Trophoblast cell (in vitro differentiated cells and primary cell): ENCODE measurements around the gene VILL.

Experiments
- DNase-seq, 2 donors: peaks; one replicate each; pipeline ENCODE4 v3.0.0-alpha.2; 2016
- H2AFZ ChIP-seq: 2 replicates; pipeline ENCODE4 v1.6.1; 2013; ENCODE audit warnings: low read length, moderate library complexity, mild to moderate bottlenecking; ENCODE audit not compliant: insufficient read depth, poor library complexity
- H2AK5ac ChIP-seq: 2 replicates; pipeline ENCODE4 v1.6.1; 2013; ENCODE audit warnings: mild to moderate bottlenecking, low read length
- H2BK120ac ChIP-seq: 2 replicates; pipeline ENCODE4 v1.6.1; 2013; ENCODE audit warnings: low read length, mild to moderate bottlenecking, moderate library complexity; ENCODE audit not compliant: insufficient read depth, poor library complexity
- H2BK12ac ChIP-seq: 2 replicates; pipeline ENCODE4 v1.6.1; 2013; ENCODE audit warnings: mild to moderate bottlenecking, low read length, moderate library complexity
- H2BK5ac ChIP-seq: 2 replicates; pipeline ENCODE4 v1.6.1; 2013; ENCODE audit warnings: low read length, low read depth, moderate library complexity, mild to moderate bottlenecking; ENCODE audit not compliant: poor library complexity
- H3K14ac ChIP-seq: 2 replicates; pipeline ENCODE4 v1.6.1; 2013; ENCODE audit warnings: mild to moderate bottlenecking, low read length
- H3K18ac ChIP-seq: 2 replicates; pipeline ENCODE4 v1.6.1; 2013; ENCODE audit warnings: mild to moderate bottlenecking, low read length
- H3K23ac ChIP-seq: 2 replicates; pipeline ENCODE4 v1.6.1; 2013; ENCODE audit warnings: low read length
- H3K27ac ChIP-seq: 2 replicates; pipeline ENCODE4 v1.5.1; 2013; ENCODE audit warnings: low read depth, mild to moderate bottlenecking, inconsistent platforms, low read length, moderate library complexity
- H3K27me3 ChIP-seq: 2 replicates; pipeline ENCODE4 v1.6.1; 2013; ENCODE audit warnings: inconsistent platforms, mild to moderate bottlenecking, low read length, moderate library complexity; ENCODE audit not compliant: insufficient read depth
- H3K36me3 ChIP-seq, 2 experiments: 1 replicate in 1 of 2; 2 replicates in 1 of 2; pipeline ENCODE4 v1.6.1; 2013; ENCODE audit warnings: low read length in 2 of 2, mild to moderate bottlenecking in 2 of 2, moderate library complexity in 1 of 2; ENCODE audit not compliant: insufficient read depth in 2 of 2, control insufficient read depth in 1 of 2
- H3K4ac ChIP-seq: 2 replicates; pipeline ENCODE4 v1.6.1; 2013; ENCODE audit warnings: low read depth, mild to moderate bottlenecking, low read length, moderate library complexity
- H3K4me1 ChIP-seq, 2 experiments: 1 replicate in 1 of 2; 2 replicates in 1 of 2; pipeline ENCODE4 v1.6.1; 2013; ENCODE audit warnings: low read length in 2 of 2, mild to moderate bottlenecking in 2 of 2, moderate library complexity in 1 of 2; ENCODE audit not compliant: insufficient read depth in 2 of 2, control insufficient read depth in 1 of 2
- H3K4me2 ChIP-seq: 2 replicates; pipeline ENCODE4 v1.6.1; 2013; ENCODE audit warnings: inconsistent platforms, mild to moderate bottlenecking, low read length, moderate library complexity
- H3K4me3 ChIP-seq: 2 replicates; pipeline ENCODE4 v1.5.1; 2013; ENCODE audit warnings: mild to moderate bottlenecking, low read depth, low read length, inconsistent platforms
- H3K79me1 ChIP-seq: one replicate; pipeline ENCODE4 v1.6.1; 2013; ENCODE audit warnings: low read length
- H3K79me2 ChIP-seq: 2 replicates; pipeline ENCODE4 v1.6.1; 2013; ENCODE audit warnings: low read length, mild to moderate bottlenecking; ENCODE audit not compliant: control insufficient read depth, insufficient read depth, poor library complexity
- H3K9ac ChIP-seq: 2 replicates; pipeline ENCODE4 v1.6.1; 2013; ENCODE audit warnings: mild to moderate bottlenecking, low read length
- H3K9me3 ChIP-seq: 2 replicates; pipeline ENCODE4 v1.6.1; 2013; ENCODE audit warnings: low read depth, mild to moderate bottlenecking, control low read depth, inconsistent platforms, low read length; ENCODE audit not compliant: insufficient read depth
- H4K12ac ChIP-seq: 2 replicates; pipeline ENCODE4 v1.6.1; 2013; ENCODE audit warnings: low read depth, mild to moderate bottlenecking, low read length, moderate library complexity
- H4K8ac ChIP-seq: 2 replicates; pipeline ENCODE4 v1.6.1; 2013; ENCODE audit warnings: low read depth, mild to moderate bottlenecking, low read length, moderate library complexity
- H4K91ac ChIP-seq: one replicate; pipeline ENCODE4 v1.6.1; 2013; ENCODE audit warnings: low read depth, mild to moderate bottlenecking, low read length, moderate library complexity
- whole genome bisulfite sequencing: extraction: QIAGEN DNeasy Blood & Tissue Kit; methylation state at CpG from one replicate; pipeline ENCODE4 v1.1.7; 2013; ENCODE audit warnings: missing lambda C conversion rate; ENCODE audit not compliant: insufficient read length, insufficient coverage; ENCODE audit errors: extremely low coverage; 5-methylcytosine and 5-hydroxymethylcytosine counted together

The VILL gene

GRCh38 chr3:38021196-38021595, 30.6 kb downstream of the VILL start:
- H2BK5ac ChIP-seq = no peak overlapping the region
- no CpG with 5 or more reads among the region's 4 CpGs for WGBS
- H2BK120ac ChIP-seq = no peak overlapping the region
- no peak overlapping the region for H3K23ac ChIP-seq
- H3K4ac ChIP-seq = no peak overlapping the region
- H3K4me1 ChIP-seq = peaks cover 9 to 11% of the 10 kb centered on the region in 2 experiments
- H3K27me3 ChIP-seq = no peaks in the 10 kb centered on the region
- no peak for DNase-seq
- no peak overlapping the region for H3K4me3 ChIP-seq
- no peak overlapping the region for H3K18ac ChIP-seq
- H2AK5ac ChIP-seq = no peak overlapping the region
- H3K27ac ChIP-seq = no peak overlapping the region
- H3K9ac ChIP-seq = no peak overlapping the region
- H4K91ac ChIP-seq = no peak overlapping the region
- H3K9me3 ChIP-seq = no peaks in the 10 kb centered on the region
- H3K79me2 ChIP-seq = no peaks in the 10 kb centered on the region
- H3K36me3 ChIP-seq = peaks cover 4 to 7% of the 10 kb centered on the region in 2 experiments
- peaks cover 5% of the 10 kb centered on the region for H3K79me1 ChIP-seq
- H4K12ac ChIP-seq = no peak overlapping the region
- no peak overlapping the region for H3K14ac ChIP-seq
- H3K4me2 ChIP-seq = no peak overlapping the region
- no peak overlapping the region for H2AFZ ChIP-seq
- no peak overlapping the region for H4K8ac ChIP-seq
- H2BK12ac ChIP-seq = no peak overlapping the region

- H4K12ac ChIP-seq = no peak overlapping the region
- H3K36me3 ChIP-seq = peaks cover 0 to 3% of the 10 kb centered on the region in 2 experiments
- H2BK5ac ChIP-seq = no peak overlapping the region
- peaks cover 5% of the 10 kb centered on the region for H3K79me1 ChIP-seq
- H2BK12ac ChIP-seq = no peak overlapping the region
- H2AFZ ChIP-seq = no peak overlapping the region
- no peaks in the 10 kb centered on the region for H3K27me3 ChIP-seq
- no peak overlapping the region for H3K9ac ChIP-seq
- no peak for DNase-seq
- H4K91ac ChIP-seq = no peak overlapping the region
- H3K18ac ChIP-seq = no peak overlapping the region
- no peak overlapping the region for H3K14ac ChIP-seq
- H4K8ac ChIP-seq = no peak overlapping the region
- no peak overlapping the region for H3K23ac ChIP-seq
- no peaks in the 10 kb centered on the region for H3K79me2 ChIP-seq
- no CpG with 5 or more reads among the region's 3 CpGs for WGBS
- no peak overlapping the region for H3K4me3 ChIP-seq
- H3K27ac ChIP-seq = no peak overlapping the region
- H3K4ac ChIP-seq = no peak overlapping the region
- no peak overlapping the region for H2AK5ac ChIP-seq
- H3K9me3 ChIP-seq = no peaks in the 10 kb centered on the region
- H2BK120ac ChIP-seq = no peak overlapping the region
- peaks cover 9 to 11% of the 10 kb centered on the region in 2 experiments for H3K4me1 ChIP-seq
- H3K4me2 ChIP-seq = no peak overlapping the region
Measured at GRCh38 chr3:38022301-38022700, 31.7 kb downstream of the VILL start.

GRCh38 chr3:38022896-38023709, 32.5 kb downstream of the VILL start:
- peak in 1 of 2 donors; percentile 14 for DNase-seq
- H3K36me3 ChIP-seq = peaks cover 0 to 3% of the 10 kb centered on the region in 2 experiments
- H3K23ac ChIP-seq = no peak overlapping the region
- H3K18ac ChIP-seq = no peak overlapping the region
- no peak overlapping the region for H2BK5ac ChIP-seq
- no peak overlapping the region for H4K12ac ChIP-seq
- no peak overlapping the region for H2AFZ ChIP-seq
- H3K9ac ChIP-seq = no peak overlapping the region
- no peak overlapping the region for H2AK5ac ChIP-seq
- no peak overlapping the region for H3K27ac ChIP-seq
- peak overlapping the region; percentile 83 for H3K4me2 ChIP-seq
- H3K4me1 ChIP-seq = peaks cover 7 to 8% of the 10 kb centered on the region in 2 experiments
- H3K79me1 ChIP-seq = peaks cover 5% of the 10 kb centered on the region
- no peak overlapping the region for H4K91ac ChIP-seq
- no CpG with 5 or more reads among the region's 6 CpGs for WGBS
- no peak overlapping the region for H3K4ac ChIP-seq
- no peak overlapping the region for H3K14ac ChIP-seq
- no peaks in the 10 kb centered on the region for H3K79me2 ChIP-seq
- no peak overlapping the region for H2BK12ac ChIP-seq
- H3K9me3 ChIP-seq = no peaks in the 10 kb centered on the region
- H3K27me3 ChIP-seq = peaks cover 2% of the 10 kb centered on the region
- no peak overlapping the region for H3K4me3 ChIP-seq
- H4K8ac ChIP-seq = no peak overlapping the region
- H2BK120ac ChIP-seq = no peak overlapping the region

- H3K27ac ChIP-seq = no peak overlapping the region
- H4K8ac ChIP-seq = no peak overlapping the region
- peaks cover 18 to 20% of the 10 kb centered on the region in 2 experiments for H3K4me1 ChIP-seq
- no peak overlapping the region for H2AK5ac ChIP-seq
- no peak overlapping the region for H4K91ac ChIP-seq
- no peak for DNase-seq
- H3K14ac ChIP-seq = no peak overlapping the region
- H3K27me3 ChIP-seq = peaks cover 17% of the 10 kb centered on the region
- H3K9me3 ChIP-seq = peaks cover 4% of the 10 kb centered on the region
- H3K9ac ChIP-seq = no peak overlapping the region
- H2BK120ac ChIP-seq = no peak overlapping the region
- H2AFZ ChIP-seq = no peak overlapping the region
- no CpG with 5 or more reads among the region's 4 CpGs for WGBS
- peaks cover 2% of the 10 kb centered on the region for H3K79me2 ChIP-seq
- peaks cover 8% of the 10 kb centered on the region for H3K79me1 ChIP-seq
- no peak overlapping the region for H3K4me3 ChIP-seq
- H4K12ac ChIP-seq = no peak overlapping the region
- no peak overlapping the region for H3K18ac ChIP-seq
- H3K23ac ChIP-seq = no peak overlapping the region
- no peak overlapping the region for H3K4me2 ChIP-seq
- no peak overlapping the region for H2BK5ac ChIP-seq
- H2BK12ac ChIP-seq = no peak overlapping the region
- no peak overlapping the region for H3K4ac ChIP-seq
- H3K36me3 ChIP-seq = no peaks in the 10 kb centered on the region
Measured at GRCh38 chr3:38026856-38027255, 36.3 kb downstream of the VILL start.
